NCI-H748 (cell line): ENCODE measurements around the gene HS6ST3.

Experiments used
- DNase-seq: peaks from one replicate; lab custom pipeline; 2025; ENCODE audit not compliant: unreplicated experiment; lab: John Stamatoyannopoulos, UW

HS6ST3 gene

GRCh38 chr13:96198038-96198437 lies 108.1 kb downstream of the HS6ST3 start:
- no peak for DNase-seq

GRCh38 chr13:96199315-96199714 lies 109.4 kb downstream of the HS6ST3 start:
- DNase-seq: no peak

- no peak for DNase-seq
These were observed 110.9 kb downstream of the HS6ST3 start for GRCh38 chr13:96200810-96201209.

GRCh38 chr13:96202315-96202714 lies 112.4 kb downstream of the HS6ST3 start:
- DNase-seq: no peak

- DNase-seq: no peak
These were observed 113.6 kb downstream of the HS6ST3 start for GRCh38 chr13:96203471-96203870.

- no peak for DNase-seq
These were observed 125.0 kb downstream of the HS6ST3 start for GRCh38 chr13:96214824-96215445.

GRCh38 chr13:96216543-96216942 lies 126.6 kb downstream of the HS6ST3 start:
- no peak for DNase-seq

GRCh38 chr13:96218475-96218874 lies 128.6 kb downstream of the HS6ST3 start:
- DNase-seq: no peak

- DNase-seq: no peak
These were observed 131.6 kb downstream of the HS6ST3 start for GRCh38 chr13:96221471-96221870.

GRCh38 chr13:96223231-96223630 lies 133.3 kb downstream of the HS6ST3 start:
- DNase-seq: no peak

GRCh38 chr13:96229356-96229755 lies 139.4 kb downstream of the HS6ST3 start:
- DNase-seq: peak; percentile 28

- DNase-seq: no peak
These were observed 148.3 kb downstream of the HS6ST3 start for GRCh38 chr13:96238241-96238640.

GRCh38 chr13:96238861-96239260 lies 149.0 kb downstream of the HS6ST3 start:
- no peak for DNase-seq

GRCh38 chr13:96243376-96243775 lies 153.5 kb downstream of the HS6ST3 start:
- DNase-seq: no peak

GRCh38 chr13:96248103-96248502 lies 158.2 kb downstream of the HS6ST3 start:
- DNase-seq: no peak

GRCh38 chr13:96248996-96249395 lies 159.1 kb downstream of the HS6ST3 start:
- no peak for DNase-seq

- DNase-seq: no peak
These were observed 163.0 kb downstream of the HS6ST3 start for GRCh38 chr13:96252903-96253302.

GRCh38 chr13:96273196-96273595 lies 183.3 kb downstream of the HS6ST3 start:
- DNase-seq: no peak

- DNase-seq: no peak
These were observed 184.1 kb downstream of the HS6ST3 start for GRCh38 chr13:96274046-96274445.

GRCh38 chr13:96279904-96280303 lies 190.0 kb downstream of the HS6ST3 start:
- DNase-seq: peak; percentile 52

GRCh38 chr13:96284971-96285370 lies 195.1 kb downstream of the HS6ST3 start:
- DNase-seq: no peak

- no peak for DNase-seq
These were observed 195.8 kb downstream of the HS6ST3 start for GRCh38 chr13:96285729-96286128.
